ENCODE measurements around the gene ANHX.
"Not testable (repeated sequence)": the region's sequence is repeated elsewhere in the genome, so short reads cannot be mapped to it uniquely, and the experiment has no call there.

- not testable (repeated sequence) for TF ChIP-seq CTCF (IDR thresholded peaks at IDR 0.05; ENCODE audit: insufficient read depth, low read depth, low read length); EZH2 (IDR thresholded peaks at IDR 0.05; ENCODE audit: insufficient read depth, low read length)
Observed at GRCh38 chr12:133255833-133256232, 20.2 kb upstream of the ANHX start.
